Mesenchymal stem cell (in vitro differentiated cells and primary cell): ENCODE results near the gene PDXDC1.

Experiments
- DNase-seq: peaks from one replicate; pipeline ENCODE4 v3.0.0-alpha.2; 2013
- H2AFZ ChIP-seq: one replicate; pipeline ENCODE4 v1.6.1; 2013; ENCODE audit warnings: low read depth, mild to moderate bottlenecking, control low read depth, inconsistent platforms, low read length, moderate library complexity
- H2AK5ac ChIP-seq: 2 replicates; pipeline ENCODE4 v1.6.1; 2013; ENCODE audit warnings: low read length, moderate library complexity, mild to moderate bottlenecking, inconsistent platforms; ENCODE audit not compliant: severe bottlenecking
- H2BK120ac ChIP-seq: one replicate; pipeline ENCODE4 v1.6.1; 2013; ENCODE audit warnings: low read depth, mild to moderate bottlenecking, inconsistent platforms, low read length, moderate library complexity
- H2BK12ac ChIP-seq, 2 experiments: one replicate each; pipeline ENCODE4 v1.6.1; 2013; ENCODE audit warnings: inconsistent platforms in 2 of 2, low read length in 2 of 2, mild to moderate bottlenecking in 2 of 2, moderate library complexity in 2 of 2, control low read depth in 1 of 2
- H2BK15ac ChIP-seq: one replicate; pipeline ENCODE4 v1.6.1; 2013; ENCODE audit warnings: mild to moderate bottlenecking, low read depth, inconsistent platforms; ENCODE audit not compliant: poor library complexity, severe bottlenecking
- H2BK5ac ChIP-seq: 2 replicates; pipeline ENCODE4 v1.6.1; 2013; ENCODE audit warnings: low read depth, mild to moderate bottlenecking, low read length, control low read depth, inconsistent platforms; ENCODE audit not compliant: poor library complexity, severe bottlenecking
- H3K14ac ChIP-seq, 2 experiments: one replicate each; pipeline ENCODE4 v1.6.1; 2013; ENCODE audit warnings: inconsistent platforms in 2 of 2, low read length in 2 of 2, control low read depth in 1 of 2, mild to moderate bottlenecking in 1 of 2, moderate library complexity in 1 of 2
- H3K18ac ChIP-seq, 2 experiments: one replicate each; pipeline ENCODE4 v1.6.1; 2013; ENCODE audit warnings: inconsistent platforms in 2 of 2, low read length in 2 of 2, control low read depth in 1 of 2, low read depth in 1 of 2, mild to moderate bottlenecking in 1 of 2
- H3K23ac ChIP-seq, 2 experiments: one replicate each; pipeline ENCODE4 v1.6.1; 2013; ENCODE audit warnings: inconsistent platforms in 2 of 2, low read length in 2 of 2, mild to moderate bottlenecking in 2 of 2, moderate library complexity in 2 of 2, control low read depth in 1 of 2
- H3K27ac ChIP-seq: 2 replicates; pipeline ENCODE4 v1.5.1; 2013; ENCODE audit warnings: mild to moderate bottlenecking, moderate library complexity, low read length, control low read depth, inconsistent platforms; ENCODE audit not compliant: poor library complexity, severe bottlenecking
- H3K27me3 ChIP-seq, 2 experiments: 2 replicates each; pipeline versions ENCODE4 v1.6.1 to v1.7.0; 2013; ENCODE audit warnings: low read length in 2 of 2, mild to moderate bottlenecking in 2 of 2, moderate library complexity in 2 of 2, control low read depth in 1 of 2, inconsistent platforms in 1 of 2; ENCODE audit not compliant: control insufficient read depth in 1 of 2, insufficient read depth in 1 of 2
- H3K36me3 ChIP-seq, 2 experiments: 2 replicates each; pipeline versions ENCODE4 v1.6.1 to v1.7.0; 2013; ENCODE audit warnings: low read length in 2 of 2, control low read depth in 1 of 2, inconsistent platforms in 1 of 2, low read depth in 1 of 2, mild to moderate bottlenecking in 1 of 2; ENCODE audit not compliant: insufficient read depth in 2 of 2, control insufficient read depth in 1 of 2
- H3K4ac ChIP-seq, 2 experiments: one replicate each; pipeline ENCODE4 v1.6.1; 2013; ENCODE audit warnings: inconsistent platforms in 2 of 2, low read length in 2 of 2, mild to moderate bottlenecking in 2 of 2, moderate library complexity in 2 of 2, control low read depth in 1 of 2, low read depth in 1 of 2
- H3K4me1 ChIP-seq: 2 replicates; pipeline ENCODE4 v1.6.1; 2013; ENCODE audit warnings: low read depth, low read length, control low read depth; ENCODE audit not compliant: control insufficient read depth, insufficient read depth
- H3K4me2 ChIP-seq: 2 replicates; pipeline ENCODE4 v1.6.1; 2013; ENCODE audit warnings: low read length, mild to moderate bottlenecking, inconsistent platforms; ENCODE audit not compliant: poor library complexity, severe bottlenecking
- H3K4me3 ChIP-seq, 2 experiments: 2 replicates each; pipeline versions ENCODE4 v1.5.1 to v1.7.0; 2013; ENCODE audit warnings: low read length in 2 of 2, mild to moderate bottlenecking in 2 of 2, control low read depth in 1 of 2, low read depth in 1 of 2; ENCODE audit not compliant: insufficient read depth in 1 of 2
- H3K79me1 ChIP-seq: replicated peaks from 2 replicates; pipeline ENCODE4 v1.6.1; 2013; ENCODE audit warnings: mild to moderate bottlenecking, control low read depth, low read length, inconsistent platforms; ENCODE audit not compliant: poor library complexity, severe bottlenecking
- H3K9ac ChIP-seq: 2 replicates; pipeline ENCODE4 v1.7.0; 2013; ENCODE audit warnings: mild to moderate bottlenecking, low read length, moderate library complexity
- H3K9me3 ChIP-seq: 2 replicates; pipeline ENCODE4 v1.7.0; 2013; ENCODE audit warnings: mild to moderate bottlenecking, low read length; ENCODE audit not compliant: control insufficient read depth
- H4K8ac ChIP-seq: one replicate; pipeline ENCODE4 v1.6.1; 2013; ENCODE audit warnings: inconsistent platforms, mild to moderate bottlenecking, low read length, moderate library complexity
- H4K91ac ChIP-seq: one replicate; pipeline ENCODE4 v1.6.1; 2013; ENCODE audit warnings: mild to moderate bottlenecking, low read length, inconsistent platforms
- WGBS: methylation state at CpG from one replicate; pipeline ENCODE4 v1.1.7; 2013; ENCODE audit warnings: mixed read lengths; 5-methylcytosine and 5-hydroxymethylcytosine counted together

PDXDC1 gene

DNA sequence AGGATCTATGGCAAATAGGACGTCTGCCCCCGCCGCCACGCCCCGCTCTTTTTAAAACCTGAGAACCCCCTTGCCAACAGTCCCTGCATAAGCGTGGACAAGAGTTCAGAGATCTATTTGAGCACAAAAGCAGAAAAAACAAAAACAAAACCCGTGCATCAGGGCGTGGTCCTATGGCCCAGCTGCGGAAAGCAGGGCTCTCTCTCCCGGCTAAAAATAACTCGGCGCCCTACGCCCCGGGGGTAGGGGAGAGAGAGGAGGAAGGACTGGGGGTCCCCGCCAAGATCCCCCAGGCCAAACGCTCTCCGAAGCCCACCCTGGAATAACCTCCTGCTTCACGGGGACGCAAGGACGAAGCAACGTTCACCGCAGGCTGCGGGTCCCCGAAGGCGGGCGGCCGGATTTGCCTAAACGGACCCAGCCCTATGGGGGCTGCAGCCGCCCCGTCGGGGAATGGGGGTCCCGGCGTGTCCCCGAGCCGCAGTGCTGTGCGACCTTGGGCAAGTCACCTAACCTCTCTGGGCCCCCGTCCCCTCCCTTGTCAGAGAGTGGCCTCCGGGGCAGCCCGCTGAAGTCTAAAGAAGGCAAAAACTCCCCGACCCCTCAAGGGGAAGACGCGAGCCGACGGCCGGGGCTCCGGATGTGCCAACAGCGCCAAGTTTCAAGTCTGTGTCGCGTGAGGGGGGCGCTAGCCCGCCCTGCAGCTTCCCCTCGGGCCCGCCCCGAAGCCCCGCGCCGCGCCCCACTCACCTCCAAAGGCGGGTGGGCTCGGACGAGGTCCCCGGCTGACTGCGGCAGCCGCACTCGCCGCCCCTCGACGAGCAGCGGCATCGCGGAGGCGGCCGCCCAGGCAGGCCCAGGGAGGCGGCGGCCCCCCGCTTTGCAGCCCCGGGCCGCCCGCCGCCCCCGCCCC lies 80.6 kb downstream of the PDXDC1 start:
- Histone ChIP-seq H2BK5ac (no peak overlapping the region), H3K27me3 (no peaks in the 10 kb centered on the region), H4K8ac (peak overlapping the region; percentile 78), H4K91ac (peak overlapping the region; percentile 90), H3K23ac (peak overlapping the region in 1 of 2 experiments; percentile 84), H3K4me1 (peaks cover 8% of the 10 kb centered on the region), H3K4me2 (peak overlapping the region; percentile 99), H2AK5ac (no peak overlapping the region), H3K36me3 (peaks cover 6 to 20% of the 10 kb centered on the region in 2 experiments), H3K4ac (peak overlapping the region; percentile 35 to 87), H3K14ac (peak overlapping the region; percentile 62 to 96), H3K9ac (peak overlapping the region; percentile 94), H3K79me1 (peaks cover 15% of the 10 kb centered on the region), H3K18ac (peak overlapping the region; percentile 89 to 93), H3K9me3 (no peaks in the 10 kb centered on the region), H2AFZ (peak overlapping the region; percentile 78), H2BK12ac (peak overlapping the region in 1 of 2 experiments; percentile 83), H3K27ac (no peak overlapping the region), H3K4me3 (peak overlapping the region; percentile 92 to 95), H2BK120ac (peak overlapping the region; percentile 73), H2BK15ac (peak overlapping the region; percentile 80)
- peak; percentile 56 for DNase-seq
- 2% methylated on average over 75 of the region's 81 CpGs for WGBS

DNA sequence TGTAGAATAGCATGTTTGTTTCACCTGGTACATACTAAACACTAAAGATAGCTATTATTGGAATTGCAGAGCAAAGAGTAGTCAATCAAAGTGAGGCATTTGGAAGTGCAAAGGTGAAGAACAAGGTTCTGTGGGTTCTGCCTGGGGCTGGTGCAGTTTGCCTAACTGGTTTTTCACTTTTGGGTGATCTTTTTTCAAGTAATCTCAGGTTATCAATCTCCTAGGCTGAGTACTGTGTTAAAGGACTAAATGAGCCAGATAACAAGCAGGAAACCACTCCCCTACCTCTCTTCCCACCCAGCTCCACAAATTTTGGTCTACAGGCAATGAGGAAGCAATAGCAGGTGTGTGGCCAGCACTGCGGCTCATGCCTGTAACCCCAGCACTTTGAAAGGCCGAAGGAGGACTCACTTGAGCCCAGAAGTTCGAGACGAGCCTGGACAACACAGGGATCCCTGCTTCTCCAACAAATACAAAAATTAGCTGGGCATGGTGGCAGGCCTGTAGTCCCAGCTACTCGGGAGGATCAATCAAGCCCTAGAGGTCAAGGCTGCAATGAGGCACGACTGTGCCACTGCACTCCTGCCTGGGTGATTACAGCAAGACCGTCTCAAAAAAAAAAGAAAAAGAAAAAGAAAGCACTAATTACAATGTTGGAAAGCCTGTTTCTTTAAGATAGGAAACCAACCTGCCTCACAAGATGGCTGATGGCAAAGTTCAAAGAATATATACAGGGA lies 83.0 kb downstream of the PDXDC1 start:
- Histone ChIP-seq H3K9me3 (no peaks in the 10 kb centered on the region), H3K79me1 (peaks cover 13% of the 10 kb centered on the region), H2BK120ac (no peak overlapping the region), H3K27me3 (no peaks in the 10 kb centered on the region), H3K4ac (no peak overlapping the region), H3K23ac (no peak overlapping the region), H3K27ac (no peak overlapping the region), H4K8ac (no peak overlapping the region), H3K18ac (no peak overlapping the region), H3K14ac (no peak overlapping the region), H2AK5ac (no peak overlapping the region), H2BK15ac (no peak overlapping the region), H3K9ac (no peak overlapping the region), H3K36me3 (peaks cover 14 to 43% of the 10 kb centered on the region in 2 experiments), H4K91ac (no peak overlapping the region), H3K4me1 (peaks cover 8% of the 10 kb centered on the region), H2AFZ (no peak overlapping the region), H3K4me3 (no peak overlapping the region), H3K4me2 (no peak overlapping the region), H2BK12ac (no peak overlapping the region), H2BK5ac (no peak overlapping the region)
- 96% methylated on average over 7 of the region's 7 CpGs for WGBS
- DNase-seq, result no peak

DNA sequence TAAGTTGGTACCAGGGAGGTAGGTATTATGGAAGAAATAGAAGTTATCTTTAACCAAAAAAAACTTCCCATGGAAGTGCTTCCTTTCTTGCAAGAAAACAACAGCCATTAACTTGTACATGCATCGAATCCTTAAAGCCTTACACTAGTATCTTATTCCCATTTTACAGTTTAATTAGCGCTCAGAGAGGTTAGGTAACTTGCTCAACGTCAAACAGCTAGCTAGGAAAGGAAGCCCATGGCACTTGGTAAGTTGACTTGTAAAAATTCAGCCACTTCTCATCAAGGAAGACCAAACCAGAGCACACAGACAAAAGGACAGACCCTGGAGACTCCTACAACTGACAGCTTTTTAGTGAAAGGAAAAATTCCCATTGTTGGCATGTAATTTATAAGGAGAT lies 84.5 kb downstream of the PDXDC1 start:
- Histone ChIP-seq H3K36me3 (peaks cover 16 to 51% of the 10 kb centered on the region in 2 experiments), H4K8ac (no peak overlapping the region), H2AK5ac (no peak overlapping the region), H3K23ac (no peak overlapping the region), H2BK120ac (no peak overlapping the region), H2BK15ac (no peak overlapping the region), H3K27ac (no peak overlapping the region), H3K4me2 (no peak overlapping the region), H3K9me3 (no peaks in the 10 kb centered on the region), H2BK12ac (no peak overlapping the region), H3K27me3 (no peaks in the 10 kb centered on the region), H4K91ac (no peak overlapping the region), H3K14ac (no peak overlapping the region), H3K4ac (no peak overlapping the region), H3K18ac (no peak overlapping the region), H3K4me1 (peaks cover 6% of the 10 kb centered on the region), H2BK5ac (no peak overlapping the region), H3K79me1 (peaks cover 6% of the 10 kb centered on the region), H3K9ac (no peak overlapping the region), H2AFZ (no peak overlapping the region), H3K4me3 (no peak overlapping the region)
- no peak for DNase-seq
- whole genome bisulfite sequencing, result 100% methylated on average over 2 of the region's 3 CpGs
